ENCODE measurements around the gene HOXB13.
"Not testable (repeated sequence)": the region's sequence is repeated elsewhere in the genome, so short reads cannot be mapped to it uniquely, and the experiment has no call there.

Gene HOXB13

GRCh38 chr17:48718227-48718760 lies 10.3 kb downstream of the HOXB13 start:
- no peak overlapping the region for H3K4me3 ChIP-seq (ENCODE audit: low read length)
- no peak for TF ChIP-seq ZNF274 (IDR thresholded peaks at IDR 0.05; ENCODE audit: low read depth, low read length)

- no peak for TF ChIP-seq ZNF274 (IDR thresholded peaks at IDR 0.05; ENCODE audit: low read depth, low read length)
- no peak overlapping the region for H3K4me3 ChIP-seq (ENCODE audit: low read length)
Observed at GRCh38 chr17:48717367-48718226, 11.0 kb downstream of the HOXB13 start.

- not testable (repeated sequence) for H3K4me3 ChIP-seq (ENCODE audit: low read length)
Observed at GRCh38 chr17:48716549-48716948, 12.0 kb downstream of the HOXB13 start.

GRCh38 chr17:48715496-48716399 lies 12.8 kb downstream of the HOXB13 start:
- no peak for TF ChIP-seq ZNF274 (IDR thresholded peaks at IDR 0.05; ENCODE audit: low read depth, low read length)
- no peak overlapping the region for H3K4me3 ChIP-seq (ENCODE audit: low read length)

GRCh38 chr17:48711128-48711527 lies 17.4 kb downstream of the HOXB13 start:
- TF ChIP-seq ZNF274 (IDR thresholded peaks at IDR 0.05; ENCODE audit: low read depth, low read length) = no peak

GRCh38 chr17:48704361-48705248 lies 23.9 kb downstream of the HOXB13 start:
- no peak for TF ChIP-seq ZNF274 (IDR thresholded peaks at IDR 0.05; ENCODE audit: low read depth, low read length)
- H3K4me3 ChIP-seq (ENCODE audit: low read length) = no peak overlapping the region

More at GRCh38 chr17:48711128-48711527, 17.4 kb downstream of the HOXB13 start:
- H3K4me3 ChIP-seq (ENCODE audit: low read length) = no peak overlapping the region

- no peak overlapping the region for H3K4me3 ChIP-seq (ENCODE audit: low read length)
- no peak for TF ChIP-seq ZNF274 (IDR thresholded peaks at IDR 0.05; ENCODE audit: low read depth, low read length)
Observed at GRCh38 chr17:48701864-48702532, 26.6 kb downstream of the HOXB13 start.

- TF ChIP-seq ZNF274 (IDR thresholded peaks at IDR 0.05; ENCODE audit: low read depth, low read length) = no peak
- H3K4me3 ChIP-seq (ENCODE audit: low read length) = no peak overlapping the region
Observed at GRCh38 chr17:48693178-48693577, 35.4 kb downstream of the HOXB13 start.

GRCh38 chr17:48692049-48692448 lies 36.5 kb downstream of the HOXB13 start:
- H3K4me3 ChIP-seq (ENCODE audit: low read length) = no peak overlapping the region
- TF ChIP-seq ZNF274 (IDR thresholded peaks at IDR 0.05; ENCODE audit: low read depth, low read length) = no peak

GRCh38 chr17:48690655-48691054 lies 37.9 kb downstream of the HOXB13 start:
- TF ChIP-seq ZNF274 (IDR thresholded peaks at IDR 0.05; ENCODE audit: low read depth, low read length) = no peak
- H3K4me3 ChIP-seq (ENCODE audit: low read length) = no peak overlapping the region

- no peak for TF ChIP-seq ZNF274 (IDR thresholded peaks at IDR 0.05; ENCODE audit: low read depth, low read length)
- no peak overlapping the region for H3K4me3 ChIP-seq (ENCODE audit: low read length)
Observed at GRCh38 chr17:48681609-48682008, 46.9 kb downstream of the HOXB13 start.

- no peak for TF ChIP-seq ZNF274 (IDR thresholded peaks at IDR 0.05; ENCODE audit: low read depth, low read length)
- no peak overlapping the region for H3K4me3 ChIP-seq (ENCODE audit: low read length)
Observed at GRCh38 chr17:48679385-48680096, 49.0 kb downstream of the HOXB13 start.

All from GM08714 (cell line).